GM10266 (cell line): ENCODE measurements around the gene POR.
"Not testable (repeated sequence)": the region's sequence is repeated elsewhere in the genome, so short reads cannot be mapped to it uniquely, and the experiment has no call there.

ENCODE experiments used
- DNase-seq: peaks from one replicate; pipeline ENCODE4 v3.0.0; 2012; ENCODE audit errors: extremely low spot score
- CTCF ChIP-seq: IDR thresholded peaks from 2 replicates; pipeline ENCODE4 v1.5.1; 2012; ENCODE audit warnings: mild to moderate bottlenecking, low read depth; ENCODE audit not compliant: control insufficient read depth, insufficient read depth; ENCODE audit errors: missing control alignments

Gene POR

DNA sequence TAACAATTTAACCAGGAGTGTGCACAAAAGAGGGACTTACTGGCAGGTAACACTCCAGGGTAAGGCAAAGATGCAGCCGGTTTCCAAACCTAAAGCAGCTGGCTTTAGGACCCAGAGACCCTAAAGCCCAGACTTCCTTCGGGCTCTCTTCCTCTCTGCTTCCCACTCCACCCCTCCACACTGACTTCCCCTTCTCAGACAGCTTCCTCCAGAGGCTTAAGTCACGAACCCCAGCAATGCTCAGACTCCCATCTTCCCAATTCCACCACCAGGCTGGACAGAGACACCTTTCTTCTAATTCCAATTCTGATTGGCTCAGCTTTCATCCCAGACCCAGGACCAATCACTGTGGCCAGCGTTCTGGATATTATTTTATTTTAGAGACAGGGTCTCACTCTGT lies 108.0 kb downstream of the POR start:
- no peak for TF ChIP-seq CTCF
- DNase-seq: no peak

GRCh38 chr7:76029682-76030081 lies 114.7 kb downstream of the POR start:
- not testable (repeated sequence) for DNase-seq

GRCh38 chr7:76031964-76032363 lies 117.0 kb downstream of the POR start:
- TF ChIP-seq CTCF: no peak
- DNase-seq: no peak
